ENCODE measurements around the gene RAB10. TPM values are rescaled to one million over a fixed set of nuclear protein-coding genes. Genes with fewer than 3 reads are reported as not detected.

RAB10 gene
- total and polyA plus RNA-seq, 2 of the 13 experiments (the other 11 are each of a cell fraction or from before 2014, with no cell fraction given): 48.2 to 120 TPM

GRCh38 chr2:26157580-26157979, 123.7 kb downstream of the RAB10 start:
- Histone ChIP-seq H3K27me3 (ENCODE audit: control insufficient read depth in 1 of 2, insufficient read depth in 2 of 2, low read length in 2 of 2) (no peaks in the 10 kb centered on the region), H3K27ac (ENCODE audit: extremely low read length, insufficient read depth, low read length) (no peak overlapping the region), H2AFZ (ENCODE audit: low read length) (no peak overlapping the region), H3K4me1 (ENCODE audit: insufficient read depth, low read length) (no peaks in the 10 kb centered on the region), H3K36me3 (replicated peaks in 1 of 2; ENCODE audit: control insufficient read depth in 1 of 2, insufficient read depth in 2 of 2, low read length in 2 of 2) (no peaks in the 10 kb centered on the region), H4K20me1 (ENCODE audit: insufficient read depth, low read length) (no peaks in the 10 kb centered on the region), H3K4me2 (ENCODE audit: low read depth, low read length) (no peak overlapping the region), H3K9me3 (ENCODE audit: low read length) (no peaks in the 10 kb centered on the region), H3K9ac (ENCODE audit: insufficient read depth, low read depth, low read length) (no peak overlapping the region), H3K79me2 (ENCODE audit: insufficient read depth, low read length) (no peaks in the 10 kb centered on the region), H3K4me3 (replicated peaks in 1 of 3; ENCODE audit: insufficient read depth in 1 of 3, low read depth in 2 of 3, low read length in 3 of 3) (no peak overlapping the region)
- in situ Hi-C loops (cut with HindIII; ENCODE audit: extremely low pct_ligation_motif_present, low pct_unique_long_range_greater_than_20kb) (no loop called here), intact Hi-C loops (cut with micrococcal nuclease; ENCODE audit: unreplicated experiment) (no loop called here)
- DNase-seq (ENCODE audit: low spot score) (no peak), ATAC-seq (no peak), FAIRE-seq (no peak)
- TF ChIP-seq TSC22D2 (CRISPR knock-in tag; IDR thresholded peaks at IDR 0.05; ENCODE audit: borderline replicate concordance) (no peak), ZNF546 (CRISPR knock-in tag; conservative IDR thresholded peaks at IDR 0.05) (no peak), CEBPB (IDR thresholded peaks at IDR 0.05; ENCODE audit: borderline replicate concordance, low read depth, low read length) (peak; percentile 78), ZFP36L1 (CRISPR knock-in tag; IDR thresholded peaks at IDR 0.05) (no peak), PTBP1 (IDR thresholded peaks at IDR 0.05; ENCODE audit: low read depth, low read length, poor library complexity, severe bottlenecking) (no peak)
- POLR2A ChIA-PET: no interaction called here
- 68% methylated on average over 5 of the region's 5 CpGs for WGBS (ENCODE audit: low lambda C conversion rate)
- CTCF ChIA-PET (ENCODE audit: low intra/inter-chr PET ratio, low total read pairs): no interaction called here
- no TSS peak for BruUV-seq (replicated peaks)

GRCh38 chr2:26161926-26162325, 128.0 kb downstream of the RAB10 start:
- Histone ChIP-seq H3K4me3 (replicated peaks in 1 of 3; ENCODE audit: insufficient read depth in 1 of 3, low read depth in 2 of 3, low read length in 3 of 3) (no peak overlapping the region), H3K9ac (ENCODE audit: insufficient read depth, low read depth, low read length) (no peak overlapping the region), H3K9me3 (ENCODE audit: low read length) (no peaks in the 10 kb centered on the region), H3K27ac (ENCODE audit: extremely low read length, insufficient read depth, low read length) (no peak overlapping the region), H3K4me1 (ENCODE audit: insufficient read depth, low read length) (peaks cover 12% of the 10 kb centered on the region), H3K36me3 (replicated peaks in 1 of 2; ENCODE audit: control insufficient read depth in 1 of 2, insufficient read depth in 2 of 2, low read length in 2 of 2) (no peaks in the 10 kb centered on the region), H3K4me2 (ENCODE audit: low read depth, low read length) (no peak overlapping the region), H3K79me2 (ENCODE audit: insufficient read depth, low read length) (no peaks in the 10 kb centered on the region), H4K20me1 (ENCODE audit: insufficient read depth, low read length) (no peaks in the 10 kb centered on the region), H3K27me3 (ENCODE audit: control insufficient read depth in 1 of 2, insufficient read depth in 2 of 2, low read length in 2 of 2) (no peaks in the 10 kb centered on the region), H2AFZ (ENCODE audit: low read length) (no peak overlapping the region)
- FAIRE-seq (no peak), DNase-seq (ENCODE audit: low spot score) (no peak), ATAC-seq (no peak)
- ChIA-PET CTCF (ENCODE audit: low intra/inter-chr PET ratio, low total read pairs) (no interaction called here), POLR2A (no interaction called here)
- in situ Hi-C loops (cut with HindIII; ENCODE audit: extremely low pct_ligation_motif_present, low pct_unique_long_range_greater_than_20kb) (no loop called here), intact Hi-C loops (cut with micrococcal nuclease; ENCODE audit: unreplicated experiment) (no loop called here)
- BruUV-seq (replicated peaks): no TSS peak
- 64% methylated on average over 7 of the region's 7 CpGs for WGBS (ENCODE audit: low lambda C conversion rate)
- no peak for TF ChIP-seq WIZ (CRISPR knock-in tag; IDR thresholded peaks at IDR 0.05)
- no peak for TF ChIP-seq GPBP1L1 (CRISPR knock-in tag; IDR thresholded peaks at IDR 0.05)
- TF ChIP-seq ZFY (CRISPR knock-in tag; IDR thresholded peaks at IDR 0.05): no peak
- TF ChIP-seq ZHX2 (IDR thresholded peaks at IDR 0.05; ENCODE audit: low read depth): no peak
- no peak for TF ChIP-seq ZHX2 (CRISPR knock-in tag; IDR thresholded peaks at IDR 0.05; ENCODE audit: borderline replicate concordance)
- TF ChIP-seq MZF1 (CRISPR knock-in tag; IDR thresholded peaks at IDR 0.05; ENCODE audit: borderline replicate concordance): no peak
- no peak for TF ChIP-seq TP53 (CRISPR knock-in tag; conservative IDR thresholded peaks at IDR 0.05)
- no peak for TF ChIP-seq SP5 (CRISPR knock-in tag; IDR thresholded peaks at IDR 0.05; ENCODE audit: borderline replicate concordance, low read depth)

Measured in HepG2 (cell line).